Dendritic cell treated with granulocyte-macrophage colony-stimulating factor and Interleukin-4, amounts not matched to agents 40 ng/mL and 50 ng/mL, for 4 days (primary cell): Measurements from ENCODE around the gene PLK1.
"Not testable (repeated sequence)": the region's sequence is repeated elsewhere in the genome, so short reads cannot be mapped to it uniquely, and the experiment has no call there.

ENCODE experiments used
- H3K27ac Mint-ChIP-seq: one replicate; pipeline ENCODE4 v1.8.0; 2022; ENCODE audit warnings: mild to moderate bottlenecking, mixed read lengths
- H3K27me3 Mint-ChIP-seq: one replicate; pipeline ENCODE4 v1.8.0; 2022; ENCODE audit warnings: mild to moderate bottlenecking, mixed read lengths
- H3K36me3 Mint-ChIP-seq: one replicate; pipeline ENCODE4 v1.8.0; 2022; ENCODE audit warnings: low read depth, mixed read lengths
- H3K4me1 Mint-ChIP-seq: one replicate; pipeline ENCODE4 v1.8.0; 2022; ENCODE audit warnings: low read depth, mixed read lengths
- H3K4me3 Mint-ChIP-seq: one replicate; pipeline ENCODE4 v1.8.0; 2022; ENCODE audit warnings: mild to moderate bottlenecking, moderate library complexity, mixed read lengths
- H3K9me3 Mint-ChIP-seq: one replicate; pipeline ENCODE4 v1.8.0; 2022; ENCODE audit warnings: mixed read lengths
- intact Hi-C: fragments of 100-400 bp; cut with micrococcal nuclease; formaldehyde crosslinking; loops from one replicate; pipeline ENCODE4 v1.15.0; 2022

The PLK1 gene

DNA sequence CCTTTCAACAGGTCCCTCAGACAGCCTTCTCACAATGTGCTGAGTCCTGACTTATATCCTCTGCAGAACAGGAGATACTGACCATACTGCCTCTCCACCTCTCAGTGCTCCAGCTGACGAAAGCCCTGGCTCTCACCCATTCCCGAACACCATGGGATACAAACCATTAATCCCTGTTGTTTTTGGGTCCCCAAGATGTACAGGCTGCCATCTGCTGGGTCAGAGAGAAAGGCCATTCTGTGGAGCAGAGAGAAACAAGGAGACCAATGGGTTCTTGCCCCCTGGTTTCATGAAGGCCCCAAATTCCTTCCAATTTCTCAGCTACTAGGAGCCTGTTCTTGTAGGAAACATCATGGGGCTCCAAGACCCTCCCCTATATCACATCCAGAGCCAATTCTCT is 31.3 kb downstream of the PLK1 start:
- Mint-ChIP-seq H3K4me3 (no peak overlapping the region), H3K27ac (no peak overlapping the region), H3K36me3 (no peaks in the 10 kb centered on the region), H3K27me3 (peaks cover 49% of the 10 kb centered on the region), H3K9me3 (peaks cover 17% of the 10 kb centered on the region), H3K4me1 (no peaks in the 10 kb centered on the region)
- intact Hi-C loops = no loop called here

DNA sequence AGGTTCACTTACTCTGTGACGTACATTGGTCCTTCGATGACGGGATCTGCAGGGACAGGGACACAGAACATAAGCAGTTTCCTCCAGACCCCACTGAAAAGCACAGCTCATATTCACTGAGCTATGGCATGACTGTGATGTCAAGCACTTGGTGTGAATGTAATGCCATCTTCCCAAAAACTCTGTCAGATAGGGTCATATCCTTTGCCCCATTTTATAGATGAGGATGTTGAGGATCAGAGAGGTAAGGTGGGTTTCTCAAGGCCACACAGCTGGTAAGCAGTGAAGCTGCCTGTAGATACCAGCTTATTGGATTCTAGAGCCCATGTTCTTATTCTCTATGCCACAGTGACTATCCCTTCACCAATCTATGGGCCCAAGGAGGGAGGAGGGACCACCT is 31.8 kb downstream of the PLK1 start:
- intact Hi-C loops = no loop called here
- Mint-ChIP-seq H3K36me3 (no peaks in the 10 kb centered on the region), H3K27me3 (peaks cover 50% of the 10 kb centered on the region), H3K9me3 (peaks cover 17% of the 10 kb centered on the region), H3K27ac (no peak overlapping the region), H3K4me3 (no peak overlapping the region), H3K4me1 (no peaks in the 10 kb centered on the region)

DNA sequence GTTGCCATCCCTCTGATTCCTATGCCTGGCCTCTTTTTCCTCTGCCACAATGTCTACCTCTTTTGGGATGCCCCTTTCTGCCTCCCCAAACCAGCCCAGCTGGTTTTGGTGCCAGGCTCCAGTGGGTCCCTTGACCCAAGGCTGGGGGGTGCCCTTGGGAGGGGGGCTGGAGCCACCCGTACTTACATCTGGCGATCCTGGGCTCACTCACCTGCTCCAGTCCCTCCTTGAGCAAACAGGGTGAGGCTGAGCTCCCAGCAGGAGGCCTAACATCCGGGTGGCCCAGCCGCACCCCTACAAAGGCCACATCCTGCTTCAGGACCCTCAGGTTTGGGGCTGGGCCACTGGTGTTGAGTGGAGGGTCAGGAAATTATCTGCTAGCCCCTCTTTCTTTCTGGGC is 33.1 kb downstream of the PLK1 start:
- Mint-ChIP-seq H3K27ac (no peak overlapping the region), H3K27me3 (peaks cover 50% of the 10 kb centered on the region), H3K9me3 (peaks cover 17% of the 10 kb centered on the region), H3K36me3 (no peaks in the 10 kb centered on the region), H3K4me3 (no peak overlapping the region), H3K4me1 (no peaks in the 10 kb centered on the region)
- intact Hi-C loops = no loop called here

DNA sequence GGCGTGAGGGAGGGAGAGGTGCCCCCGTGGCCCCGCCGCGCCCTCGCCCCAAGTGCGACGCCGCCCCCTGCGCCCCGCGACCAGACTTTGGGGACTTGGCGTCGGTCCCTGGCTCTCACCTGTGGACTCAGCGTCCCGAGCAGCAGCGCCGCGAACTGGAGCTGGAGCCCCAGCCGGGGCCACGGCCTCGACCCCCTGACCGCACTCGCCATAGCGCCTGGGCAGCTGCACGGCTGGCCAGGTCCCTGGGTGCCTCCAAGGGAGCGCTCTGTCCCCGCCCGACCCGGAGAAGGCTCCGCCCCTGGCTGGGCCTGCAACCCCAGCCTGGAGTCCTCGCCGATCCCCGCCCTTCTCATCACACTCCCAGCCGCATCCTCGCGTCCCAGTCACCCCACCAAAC is 34.3 kb downstream of the PLK1 start, which contains the start of gene ERN2:
ERN2 (minus strand) TSS at position 247 of the 400 bp plus-strand sequence; CDS start at position 212, 35 bp downstream.
- intact Hi-C loops = no loop called here
- H3K27me3 Mint-ChIP-seq = peaks cover 59% of the 10 kb centered on the region
- H3K9me3 Mint-ChIP-seq = peaks cover 17% of the 10 kb centered on the region
- no peak within 1 kb of the TSS for H3K27ac Mint-ChIP-seq
- no peaks in the 10 kb centered on the region for H3K4me1 Mint-ChIP-seq
- no peaks in the 10 kb centered on the region for H3K36me3 Mint-ChIP-seq
- H3K4me3 Mint-ChIP-seq = no peak within 1 kb of the TSS

DNA sequence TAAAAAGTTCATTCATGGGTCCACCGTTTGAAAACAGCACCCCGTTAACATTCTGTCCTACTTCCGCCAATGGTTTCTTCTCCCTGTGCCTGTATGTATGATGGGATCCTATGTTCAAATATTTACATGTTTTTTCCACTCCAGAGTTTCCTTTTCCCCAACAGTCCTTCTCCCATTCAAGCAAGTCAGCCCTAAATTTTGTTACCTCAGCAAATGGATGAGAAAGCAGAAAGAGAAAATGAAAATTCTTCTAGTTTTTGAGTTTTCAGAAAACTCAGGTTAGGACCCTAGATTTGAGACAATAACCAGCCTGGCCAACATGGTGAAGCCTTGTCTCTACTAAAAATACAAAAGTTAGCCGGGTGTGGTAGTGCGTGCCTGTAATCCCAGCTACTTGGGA is 37.8 kb downstream of the PLK1 start:
- Mint-ChIP-seq H3K27ac (no peak overlapping the region), H3K27me3 (peaks cover 45% of the 10 kb centered on the region), H3K4me3 (no peak overlapping the region), H3K36me3 (no peaks in the 10 kb centered on the region), H3K4me1 (no peaks in the 10 kb centered on the region), H3K9me3 (no peaks in the 10 kb centered on the region)
- intact Hi-C loops = no loop called here

DNA sequence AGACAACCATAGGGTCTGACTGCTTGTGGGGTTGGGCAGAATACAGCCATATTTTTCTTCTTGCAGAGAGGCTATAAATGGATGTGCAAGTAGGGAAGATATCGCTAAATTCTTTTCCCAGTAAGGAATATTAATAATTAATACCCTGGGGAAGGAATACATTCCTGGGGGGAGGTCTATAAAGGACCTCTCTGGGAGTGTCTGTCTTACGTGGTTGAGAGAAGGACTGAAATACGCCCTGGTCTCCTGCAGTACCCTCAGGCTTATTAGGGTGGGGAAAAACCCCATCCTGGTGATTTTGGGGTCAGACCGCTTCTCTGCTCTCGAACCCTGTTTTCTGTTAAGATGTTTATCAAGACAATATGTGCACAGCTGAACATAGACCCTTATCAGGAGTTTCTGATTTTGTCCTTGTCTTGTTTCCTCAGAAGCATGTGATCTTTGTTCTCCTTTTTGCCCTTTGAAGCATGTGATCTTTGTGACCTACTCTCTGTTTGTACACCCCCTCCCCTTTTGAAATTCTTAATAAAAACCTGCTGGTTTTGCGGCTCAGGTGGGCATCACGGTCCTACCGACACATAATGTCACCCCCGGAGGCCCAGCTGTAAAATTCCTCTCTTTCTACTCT is 44.0 kb downstream of the PLK1 start:
- H3K27ac Mint-ChIP-seq, H3K4me1 Mint-ChIP-seq, H3K36me3 Mint-ChIP-seq, intact Hi-C loops, H3K4me3 Mint-ChIP-seq, H3K27me3 Mint-ChIP-seq: not testable (repeated sequence)
- peaks cover 14% of the 10 kb centered on the region for H3K9me3 Mint-ChIP-seq

DNA sequence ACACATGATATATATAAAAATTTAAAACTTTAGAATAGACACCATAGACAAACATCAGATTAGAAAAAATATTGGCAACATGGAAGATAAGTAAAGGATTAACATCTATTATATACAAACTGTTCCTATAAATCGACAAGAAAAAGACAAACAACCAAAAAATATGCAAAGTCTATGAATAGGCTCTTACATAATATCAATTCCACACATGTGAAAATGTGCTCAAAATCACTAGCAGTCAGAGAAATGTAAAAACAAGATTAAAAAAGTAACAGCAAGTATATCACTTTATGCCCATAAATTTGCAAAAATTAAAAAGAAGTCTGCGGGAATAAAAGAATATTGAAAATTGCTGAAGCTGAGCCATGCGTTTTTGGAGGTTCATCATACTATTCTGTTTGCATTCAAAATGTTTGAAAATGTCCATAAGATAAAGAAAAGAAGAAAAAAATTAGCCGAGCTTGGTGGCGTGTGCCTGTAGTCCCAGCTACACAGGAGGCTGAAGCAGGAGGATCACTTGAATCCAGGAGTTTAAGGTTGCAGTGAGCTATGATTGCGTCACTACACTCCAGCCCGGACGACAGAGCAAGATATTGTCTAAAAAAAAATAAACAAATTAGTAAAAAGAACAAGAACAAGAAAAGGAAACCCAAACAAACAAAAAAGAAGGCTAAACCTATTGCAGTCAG is 45.6 kb downstream of the PLK1 start:
- Mint-ChIP-seq H3K27me3 (peaks cover 4% of the 10 kb centered on the region), H3K27ac (no peak overlapping the region), H3K4me3 (no peak overlapping the region), H3K4me1 (peaks cover 5% of the 10 kb centered on the region), H3K9me3 (peaks cover 14% of the 10 kb centered on the region), H3K36me3 (no peaks in the 10 kb centered on the region)
- intact Hi-C loops = no loop called here

DNA sequence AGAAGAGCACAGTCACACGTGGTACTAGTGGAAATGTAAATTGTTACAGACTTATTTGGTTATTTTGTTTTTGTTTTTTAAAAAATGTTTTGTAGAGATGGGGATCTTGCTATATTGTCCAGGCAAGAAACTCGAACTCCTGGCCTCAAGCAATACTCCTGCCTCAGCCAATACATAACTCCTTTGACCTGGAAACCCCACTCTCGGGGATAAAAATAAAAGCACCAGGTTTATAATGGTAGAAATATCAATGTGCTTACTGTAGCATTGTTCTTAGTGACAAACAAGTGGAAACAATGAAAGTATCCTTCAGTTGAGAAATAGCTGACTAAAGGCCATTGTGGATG is 46.1 kb downstream of the PLK1 start:
- H3K4me1 Mint-ChIP-seq = peaks cover 7% of the 10 kb centered on the region
- no peaks in the 10 kb centered on the region for H3K36me3 Mint-ChIP-seq
- peaks cover 14% of the 10 kb centered on the region for H3K9me3 Mint-ChIP-seq
- H3K27ac Mint-ChIP-seq = no peak overlapping the region
- no peak overlapping the region for H3K4me3 Mint-ChIP-seq
- intact Hi-C loops = no loop called here
- H3K27me3 Mint-ChIP-seq = peaks cover 5% of the 10 kb centered on the region

DNA sequence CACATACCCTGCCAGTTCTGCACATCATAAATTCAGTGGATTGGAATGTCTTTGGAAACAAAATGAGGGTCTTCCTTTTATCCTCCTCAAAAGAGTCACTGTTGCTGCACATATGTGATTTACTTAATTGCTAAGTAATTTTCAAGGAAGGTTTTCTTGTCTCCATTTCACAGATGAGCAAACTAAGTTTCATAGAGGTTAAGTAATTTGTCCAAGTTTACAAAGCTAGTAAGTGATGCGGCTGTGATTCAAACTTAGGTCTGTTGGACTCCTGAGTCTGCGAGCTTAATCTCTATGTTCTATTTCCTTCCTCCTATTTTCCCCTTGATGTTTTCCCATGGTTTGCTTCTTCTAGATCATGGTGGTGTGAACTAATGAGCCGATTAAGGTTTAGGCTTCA is 48.0 kb downstream of the PLK1 start:
- H3K27ac Mint-ChIP-seq = no peak overlapping the region
- H3K4me3 Mint-ChIP-seq = no peak overlapping the region
- peaks cover 11% of the 10 kb centered on the region for H3K4me1 Mint-ChIP-seq
- no peaks in the 10 kb centered on the region for H3K36me3 Mint-ChIP-seq
- intact Hi-C loops = no loop called here
- peaks cover 14% of the 10 kb centered on the region for H3K9me3 Mint-ChIP-seq
- peaks cover 5% of the 10 kb centered on the region for H3K27me3 Mint-ChIP-seq

DNA sequence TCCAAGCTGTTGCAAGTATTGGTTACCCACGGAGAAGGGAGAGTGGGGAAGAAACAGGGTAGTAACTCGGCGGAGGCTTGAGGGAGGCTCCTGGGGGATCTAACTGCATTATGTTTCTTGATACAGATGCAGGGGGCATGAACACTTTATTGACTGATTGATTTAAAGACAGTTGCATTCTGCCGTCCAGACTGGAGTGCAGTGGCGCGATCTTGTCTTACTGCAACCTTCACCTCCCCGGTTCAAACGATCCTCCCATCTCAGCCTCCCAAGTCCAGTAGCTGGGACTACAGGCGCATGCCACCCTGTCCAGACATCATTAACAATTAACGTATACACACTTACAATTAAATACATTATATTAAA is 49.4 kb downstream of the PLK1 start:
- intact Hi-C loops = no loop called here
- no peaks in the 10 kb centered on the region for H3K36me3 Mint-ChIP-seq
- no peak overlapping the region for H3K4me3 Mint-ChIP-seq
- H3K9me3 Mint-ChIP-seq = peaks cover 4% of the 10 kb centered on the region
- no peak overlapping the region for H3K27ac Mint-ChIP-seq
- peaks cover 11% of the 10 kb centered on the region for H3K4me1 Mint-ChIP-seq
- H3K27me3 Mint-ChIP-seq = peaks cover 5% of the 10 kb centered on the region

DNA sequence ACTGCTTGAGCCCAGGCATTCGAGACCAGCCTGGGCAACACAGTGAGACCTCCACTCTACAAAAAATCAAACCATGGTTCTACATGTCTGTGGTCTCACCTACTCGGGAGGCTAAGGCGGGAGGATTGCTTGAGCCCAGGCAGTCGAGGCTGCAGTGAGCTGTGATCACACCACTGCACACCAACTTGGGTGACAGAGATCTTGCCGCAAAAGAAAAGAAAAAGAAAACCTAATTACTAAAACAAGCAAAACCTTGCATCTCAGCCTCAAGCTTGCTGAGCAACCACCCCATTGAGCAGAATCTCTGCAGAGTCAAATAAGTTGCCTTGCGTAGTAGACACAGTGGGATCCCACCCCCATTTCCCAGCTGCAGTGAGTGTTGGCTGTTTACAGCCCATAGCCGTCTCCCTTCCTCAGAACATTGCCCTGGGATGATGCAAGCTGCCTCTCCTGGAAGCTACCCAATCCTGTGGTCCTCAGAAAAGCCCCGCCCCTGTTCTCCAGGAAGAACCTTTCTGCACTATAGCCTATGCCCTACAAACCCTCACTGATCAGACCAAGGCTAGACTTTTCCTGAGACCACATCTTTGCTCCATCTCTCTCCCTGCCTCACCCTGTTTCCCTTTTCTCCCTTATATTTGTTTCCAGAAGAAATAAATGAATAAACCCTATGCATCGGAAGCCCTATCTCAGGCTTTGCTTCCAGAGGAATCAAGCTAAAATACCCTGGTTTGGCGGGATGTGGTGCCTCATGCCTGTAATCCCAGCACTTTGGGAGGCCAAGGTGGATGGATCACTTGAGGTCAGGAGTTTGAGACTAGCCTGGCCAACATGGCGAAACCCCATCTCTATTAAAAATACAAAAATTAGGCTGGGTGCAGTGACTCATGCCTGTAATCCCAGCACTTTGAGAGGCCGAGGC is 51.1 kb downstream of the PLK1 start:
- no peak overlapping the region for H3K4me3 Mint-ChIP-seq
- intact Hi-C loops = loop anchor here (10.0 kb wide), 1 partner anchor 775 kb away; no protein-coding TSS in a partner anchor
- H3K36me3 Mint-ChIP-seq = no peaks in the 10 kb centered on the region
- H3K4me1 Mint-ChIP-seq = peaks cover 11% of the 10 kb centered on the region
- peaks cover 5% of the 10 kb centered on the region for H3K27me3 Mint-ChIP-seq
- H3K9me3 Mint-ChIP-seq = no peaks in the 10 kb centered on the region
- no peak overlapping the region for H3K27ac Mint-ChIP-seq

DNA sequence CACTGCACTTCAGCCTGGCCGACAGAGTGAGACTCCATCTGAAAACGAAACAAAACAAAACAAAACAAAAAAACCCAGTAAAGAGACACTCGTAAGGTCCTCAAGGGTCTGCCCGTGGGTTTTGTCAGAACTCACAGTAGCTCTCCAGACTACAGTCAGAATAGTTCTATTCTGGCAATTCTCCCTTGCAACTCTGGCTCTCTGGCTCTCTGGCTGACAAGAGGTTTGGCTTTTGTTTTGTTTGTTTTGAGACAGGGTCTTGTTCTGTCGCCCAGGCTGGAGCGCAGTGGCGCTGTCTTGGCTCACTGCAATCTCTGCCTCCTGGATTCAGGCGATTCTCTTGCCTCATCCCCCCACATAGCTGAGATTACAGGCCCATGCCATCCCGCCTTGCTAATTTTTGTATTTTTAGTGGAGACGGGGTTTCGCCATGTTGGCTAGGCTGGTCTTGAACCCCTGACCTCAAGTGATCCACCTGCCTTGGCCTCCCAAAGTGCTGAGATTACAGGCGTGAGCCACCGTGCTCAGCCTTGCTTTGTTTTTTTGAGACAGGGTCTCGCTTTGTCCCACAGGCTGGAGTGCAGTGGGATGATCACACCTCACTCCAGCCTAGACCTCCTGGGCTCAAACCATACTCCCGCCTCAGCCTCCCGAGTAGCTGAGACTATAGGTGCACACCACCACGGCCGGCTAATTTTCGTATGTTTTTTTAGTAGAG is 55.6 kb downstream of the PLK1 start:
- Mint-ChIP-seq H3K4me3 (no peak overlapping the region), H3K27me3 (peaks cover 6% of the 10 kb centered on the region), H3K9me3 (no peaks in the 10 kb centered on the region), H3K4me1 (peaks cover 11% of the 10 kb centered on the region), H3K36me3 (no peaks in the 10 kb centered on the region), H3K27ac (no peak overlapping the region)
- intact Hi-C loops = loop anchor here (1.0 to 10.0 kb wide), 2 partner anchors 302 to 770 kb away; no protein-coding TSS in a partner anchor

DNA sequence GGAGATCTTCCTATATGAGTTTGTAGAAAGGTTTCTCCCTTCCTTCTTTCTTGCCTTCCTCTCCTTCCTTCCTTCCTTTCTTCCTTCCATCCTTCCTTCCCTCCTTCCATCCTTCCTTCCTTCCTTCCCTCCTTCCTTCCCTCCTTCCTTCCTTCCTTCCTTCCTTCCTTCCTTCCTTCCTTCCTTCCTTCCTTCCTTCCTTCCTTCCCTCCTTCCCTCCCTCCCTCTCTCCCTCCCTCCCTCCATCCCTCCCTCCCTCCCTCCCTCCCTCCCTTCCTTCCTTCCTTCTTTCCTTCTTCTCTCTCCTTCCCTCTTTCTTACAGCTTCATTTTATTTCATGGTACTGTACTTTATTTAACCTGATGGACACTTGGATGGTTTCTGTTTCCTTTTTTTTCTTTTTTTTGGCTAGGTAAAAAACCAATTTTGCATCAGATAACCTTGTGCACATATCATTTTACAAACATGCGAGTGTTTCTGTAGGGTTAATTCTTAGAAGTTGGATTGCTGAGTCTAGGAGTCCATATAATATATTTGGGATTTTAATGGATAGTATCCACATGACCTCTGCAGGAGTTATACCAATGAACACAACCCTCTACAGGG is 58.8 kb downstream of the PLK1 start:
- intact Hi-C loops = loop anchor here (10.0 kb wide), 1 partner anchor 767 kb away; no protein-coding TSS in a partner anchor
- not testable (repeated sequence) for H3K27ac Mint-ChIP-seq, H3K4me3 Mint-ChIP-seq, H3K27me3 Mint-ChIP-seq, H3K4me1 Mint-ChIP-seq, H3K36me3 Mint-ChIP-seq, H3K9me3 Mint-ChIP-seq
